ENCODE data around the gene MKRN2OS. TPM values are rescaled to one million over a fixed set of nuclear protein-coding genes. Genes with fewer than 3 reads are reported as not detected.
"Not testable (repeated sequence)": the region's sequence is repeated elsewhere in the genome, so short reads cannot be mapped to it uniquely, and the experiment has no call there.

Gene MKRN2OS
- total RNA-seq, 1 experiment from 2014 or later: 2.1 TPM

GRCh38 chr3:12544652-12545472 lies 437 bp downstream of the MKRN2OS start:
- Mint-ChIP-seq H3K27me3 (ENCODE audit: unreplicated experiment) (no peaks in the 10 kb centered on the region), H3K4me1 (ENCODE audit: low read depth, unreplicated experiment) (no peaks in the 10 kb centered on the region), H3K9me3 (ENCODE audit: low read depth, unreplicated experiment) (no peaks in the 10 kb centered on the region), H3K36me3 (ENCODE audit: insufficient read depth, unreplicated experiment) (peaks cover 13% of the 10 kb centered on the region), H3K27ac (ENCODE audit: unreplicated experiment) (peak overlapping the region; percentile 75), H3K4me3 (ENCODE audit: low read depth, unreplicated experiment) (peak overlapping the region; percentile 60)
- intact Hi-C loops (cut with micrococcal nuclease; ENCODE audit: unreplicated experiment): loop anchor here (2.0 to 5.0 kb wide), 2 partner anchors 60 to 408 kb away; partner anchors contain the start of gene TSEN2
- CTCF ChIA-PET: interaction anchor here (0.5 to 1.2 kb wide), 4 partner anchors 36 to 1042 kb away, joined by 3 to 5 read pairs (median 4); partner anchors contain the start of gene TSEN2
- DNase-seq: no peak
- BruUV-seq (replicated peaks): TSS peak; percentile 86
- TF ChIP-seq, protein P1, sequence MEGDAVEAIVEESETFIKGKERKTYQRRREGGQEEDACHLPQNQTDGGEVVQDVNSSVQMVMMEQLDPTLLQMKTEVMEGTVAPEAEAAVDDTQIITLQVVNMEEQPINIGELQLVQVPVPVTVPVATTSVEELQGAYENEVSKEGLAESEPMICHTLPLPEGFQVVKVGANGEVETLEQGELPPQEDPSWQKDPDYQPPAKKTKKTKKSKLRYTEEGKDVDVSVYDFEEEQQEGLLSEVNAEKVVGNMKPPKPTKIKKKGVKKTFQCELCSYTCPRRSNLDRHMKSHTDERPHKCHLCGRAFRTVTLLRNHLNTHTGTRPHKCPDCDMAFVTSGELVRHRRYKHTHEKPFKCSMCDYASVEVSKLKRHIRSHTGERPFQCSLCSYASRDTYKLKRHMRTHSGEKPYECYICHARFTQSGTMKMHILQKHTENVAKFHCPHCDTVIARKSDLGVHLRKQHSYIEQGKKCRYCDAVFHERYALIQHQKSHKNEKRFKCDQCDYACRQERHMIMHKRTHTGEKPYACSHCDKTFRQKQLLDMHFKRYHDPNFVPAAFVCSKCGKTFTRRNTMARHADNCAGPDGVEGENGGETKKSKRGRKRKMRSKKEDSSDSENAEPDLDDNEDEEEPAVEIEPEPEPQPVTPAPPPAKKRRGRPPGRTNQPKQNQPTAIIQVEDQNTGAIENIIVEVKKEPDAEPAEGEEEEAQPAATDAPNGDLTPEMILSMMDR (IDR thresholded peaks at IDR 0.05; ENCODE audit: unreplicated experiment): no peak

GRCh38 chr3:12543497-12543896 lies 1.8 kb downstream of the MKRN2OS start:
- CTCF ChIA-PET; BruUV-seq (replicated peaks); H3K4me1 Mint-ChIP-seq (ENCODE audit: low read depth, unreplicated experiment); H3K27ac Mint-ChIP-seq (ENCODE audit: unreplicated experiment); intact Hi-C loops (cut with micrococcal nuclease; ENCODE audit: unreplicated experiment); H3K4me3 Mint-ChIP-seq (ENCODE audit: low read depth, unreplicated experiment); H3K27me3 Mint-ChIP-seq (ENCODE audit: unreplicated experiment); DNase-seq; H3K9me3 Mint-ChIP-seq (ENCODE audit: low read depth, unreplicated experiment): not testable (repeated sequence)
- H3K36me3 Mint-ChIP-seq (ENCODE audit: insufficient read depth, unreplicated experiment): peaks cover 13% of the 10 kb centered on the region

- CTCF ChIA-PET: no interaction called here
- intact Hi-C loops (cut with micrococcal nuclease; ENCODE audit: unreplicated experiment): no loop called here
- H3K27me3 Mint-ChIP-seq (ENCODE audit: unreplicated experiment): no peaks in the 10 kb centered on the region
- H3K4me1 Mint-ChIP-seq (ENCODE audit: low read depth, unreplicated experiment): no peaks in the 10 kb centered on the region
- peak; percentile 22 for DNase-seq
- H3K9me3 Mint-ChIP-seq (ENCODE audit: low read depth, unreplicated experiment): no peaks in the 10 kb centered on the region
- peaks cover 13% of the 10 kb centered on the region for H3K36me3 Mint-ChIP-seq (ENCODE audit: insufficient read depth, unreplicated experiment)
- H3K27ac Mint-ChIP-seq (ENCODE audit: unreplicated experiment): no peak overlapping the region
- no peak overlapping the region for H3K4me3 Mint-ChIP-seq (ENCODE audit: low read depth, unreplicated experiment)
- TF ChIP-seq, protein P1 (IDR thresholded peaks at IDR 0.05; ENCODE audit: unreplicated experiment): no peak
- BruUV-seq (replicated peaks): no TSS peak
Measured at GRCh38 chr3:12541625-12542024, 3.7 kb downstream of the MKRN2OS start.

- Mint-ChIP-seq H3K36me3 (ENCODE audit: insufficient read depth, unreplicated experiment) (peaks cover 5% of the 10 kb centered on the region), H3K4me3 (ENCODE audit: low read depth, unreplicated experiment) (no peak overlapping the region), H3K4me1 (ENCODE audit: low read depth, unreplicated experiment) (no peaks in the 10 kb centered on the region), H3K9me3 (ENCODE audit: low read depth, unreplicated experiment) (no peaks in the 10 kb centered on the region), H3K27ac (ENCODE audit: unreplicated experiment) (no peak overlapping the region), H3K27me3 (ENCODE audit: unreplicated experiment) (no peaks in the 10 kb centered on the region)
- BruUV-seq (replicated peaks): no TSS peak
- DNase-seq: no peak
- intact Hi-C loops (cut with micrococcal nuclease; ENCODE audit: unreplicated experiment): no loop called here
- CTCF ChIA-PET: no interaction called here
- TF ChIP-seq, protein P1 (IDR thresholded peaks at IDR 0.05; ENCODE audit: unreplicated experiment): no peak
Measured at GRCh38 chr3:12536423-12536822, 8.9 kb downstream of the MKRN2OS start.

DNA sequence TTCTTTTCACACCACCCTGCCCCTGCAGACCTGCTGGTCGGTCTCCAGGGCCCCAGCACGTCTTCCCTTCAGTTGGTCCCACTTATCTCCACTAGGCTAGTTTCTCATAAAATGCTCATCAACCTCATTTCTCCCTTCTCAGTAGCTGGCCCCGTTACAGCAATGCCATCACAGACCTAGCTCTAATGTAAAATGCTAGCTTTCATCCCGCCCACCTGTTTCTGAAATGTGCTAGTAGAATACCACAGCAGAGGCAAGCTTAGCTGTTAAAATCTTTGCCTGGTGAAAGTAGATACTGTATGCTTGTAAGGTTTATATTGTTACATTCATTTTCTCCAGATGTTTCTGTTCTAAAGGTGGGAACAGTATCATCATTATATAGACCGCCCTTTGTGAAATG lies 13.1 kb downstream of the MKRN2OS start:
- BruUV-seq (replicated peaks): no TSS peak
- CTCF ChIA-PET: no interaction called here
- Mint-ChIP-seq H3K4me1 (ENCODE audit: low read depth, unreplicated experiment) (no peaks in the 10 kb centered on the region), H3K36me3 (ENCODE audit: insufficient read depth, unreplicated experiment) (peaks cover 24% of the 10 kb centered on the region), H3K27ac (ENCODE audit: unreplicated experiment) (no peak overlapping the region), H3K4me3 (ENCODE audit: low read depth, unreplicated experiment) (no peak overlapping the region), H3K9me3 (ENCODE audit: low read depth, unreplicated experiment) (no peaks in the 10 kb centered on the region), H3K27me3 (ENCODE audit: unreplicated experiment) (no peaks in the 10 kb centered on the region)
- intact Hi-C loops (cut with micrococcal nuclease; ENCODE audit: unreplicated experiment): no loop called here
- TF ChIP-seq, protein P1 (IDR thresholded peaks at IDR 0.05; ENCODE audit: unreplicated experiment): no peak
- DNase-seq: no peak
